Body of pancreas (tissue), 4 donors: ENCODE measurements around the gene TAF5L. TPM values are rescaled to one million over a fixed set of nuclear protein-coding genes. Genes with fewer than 3 reads are reported as not detected.
"Not testable (repeated sequence)": the region's sequence is repeated elsewhere in the genome, so short reads cannot be mapped to it uniquely, and the experiment has no call there.

Experiments
- ATAC-seq: fragments of 150-250 bp; one replicate; pipeline ENCODE4 v1.9.1; 2016
- DNase-seq, 4 donors: peaks; one replicate each; pipeline ENCODE4 v3.0.0-alpha.2; 2019
- H3K27ac ChIP-seq, 4 donors: fragments of 200-600 bp; sonication (generic); 1 replicate in 3 of 4; 2 replicates in 1 of 4; pipeline versions ENCODE4 v1.5.1 to v1.6.1; 2016 to 2019; ENCODE audit warnings: mild to moderate bottlenecking in 1 of 4, mixed read lengths in 1 of 4, moderate library complexity in 1 of 4
- H3K27me3 ChIP-seq, 2 donors: fragments of 200-600 bp; sonication (generic); one replicate each; pipeline ENCODE4 v1.6.0; 2016; ENCODE audit warnings: mild to moderate bottlenecking in 1 of 2
- H3K36me3 ChIP-seq, 2 donors: fragments of 200-600 bp; sonication (generic); replicated peaks in 1 of 2; 2 replicates each; pipeline ENCODE4 v1.5.1; 2016; ENCODE audit warnings: low read depth in 2 of 2; ENCODE audit not compliant: insufficient read depth in 1 of 2
- H3K4me1 ChIP-seq: fragments of 200-600 bp; sonication (generic); one replicate; pipeline ENCODE4 v1.6.0; 2016
- H3K4me3 ChIP-seq, 2 donors: fragments of 200-600 bp; sonication (generic); 1 replicate in 1 of 2; 2 replicates in 1 of 2; pipeline ENCODE4 v1.5.1; 2016 to 2019
- H3K9me3 ChIP-seq, 3 donors: fragments of 200-600 bp; sonication (generic); 1 replicate in 2 of 3; 2 replicates in 1 of 3; pipeline ENCODE4 v1.5.1; 2016
- CTCF ChIP-seq, 7 experiments: fragments of 450-650 bp in 4 of 7; fragments of 200-600 bp in 3 of 7; sonication (generic) in 3 of 7; IDR thresholded peaks; one replicate each; pipeline ENCODE4 v1.5.1; 2016 to 2019; ENCODE audit warnings: antibody characterized with exemption in 7 of 7
- POLR2A ChIP-seq, 3 donors: fragments of 450-650 bp; IDR thresholded peaks; one replicate each; pipeline ENCODE4 v1.6.1; 2016; ENCODE audit warnings: antibody characterized with exemption in 3 of 3, mild to moderate bottlenecking in 2 of 3
- WGBS, 2 donors: methylation state at CpG; one replicate each; pipeline ENCODE4 v1.1.5; 2017; 5-methylcytosine and 5-hydroxymethylcytosine counted together
- intact Hi-C: fragments of 100-400 bp; cut with DNase I; formaldehyde crosslinking; loops from one replicate; pipeline ENCODE4 v1.15.1; 2023
- total RNA-seq, 2 donors: library from RNA; depleted of rRNA; stranded (reverse); fragments of >200 nt; gene quantifications; one replicate each; pipeline ENCODE4 v1.1.0, GENCODE V29; 2016

The TAF5L gene
- total RNA-seq, 2 donors from 2014 or later, result 4.6 to 6.2 TPM

GRCh38 chr1:229623225-229623624, 2.7 kb downstream of the TAF5L start:
- Histone ChIP-seq H3K9me3 (no peaks in the 10 kb centered on the region), H3K27ac (no peak overlapping the region), H3K27me3 (no peaks in the 10 kb centered on the region)

GRCh38 chr1:229622641-229623120, 3.2 kb downstream of the TAF5L start:
- peaks cover 28% of the 10 kb centered on the region for H3K4me1 ChIP-seq
- intact Hi-C loops, result loop anchor here (10.0 kb wide), 1 partner anchor 58 kb away; no protein-coding TSS in a partner anchor
- 62 to 68% methylated on average over 10 of the region's 10 CpGs for WGBS, 2 donors
- not testable (repeated sequence) for H3K9me3 ChIP-seq, ATAC-seq, H3K27ac ChIP-seq, DNase-seq, H3K36me3 ChIP-seq, H3K27me3 ChIP-seq, H3K4me3 ChIP-seq

More at GRCh38 chr1:229623225-229623624, 2.7 kb downstream of the TAF5L start:
- no peak for ATAC-seq
- no peak overlapping the region for H3K4me3 ChIP-seq
- no peak for TF ChIP-seq CTCF (IDR thresholded peaks at IDR 0.05)
- TF ChIP-seq POLR2A (IDR thresholded peaks at IDR 0.05), result no peak
- DNase-seq, result no peak
- whole genome bisulfite sequencing, 2 donors, result 85 to 95% methylated on average over 5 of the region's 5 CpGs
- intact Hi-C loops, result loop anchor here (10.0 kb wide), 1 partner anchor 58 kb away; no protein-coding TSS in a partner anchor
- H3K4me1 ChIP-seq, result peaks cover 28% of the 10 kb centered on the region
- H3K36me3 ChIP-seq, result no peaks in the 10 kb centered on the region

- intact Hi-C loops, result loop anchor here (10.0 kb wide), 1 partner anchor 57 kb away; no protein-coding TSS in a partner anchor
- no peak for TF ChIP-seq CTCF (IDR thresholded peaks at IDR 0.05)
- no peak for TF ChIP-seq POLR2A (IDR thresholded peaks at IDR 0.05)
- DNase-seq, result no peak
Observed at GRCh38 chr1:229621663-229622062, 4.3 kb downstream of the TAF5L start.

GRCh38 chr1:229620876-229621275, 5.0 kb downstream of the TAF5L start:
- TF ChIP-seq CTCF (IDR thresholded peaks at IDR 0.05) (no peak), POLR2A (IDR thresholded peaks at IDR 0.05) (no peak)
- ATAC-seq (no peak), DNase-seq (peak in 1 of 4 donors; percentile 34)
- no peaks in the 10 kb centered on the region for H3K36me3 ChIP-seq
- intact Hi-C loops, result loop anchor here (10.0 kb wide), 1 partner anchor 56 kb away; no protein-coding TSS in a partner anchor
- H3K27me3 ChIP-seq, result no peaks in the 10 kb centered on the region
- peaks cover 17% of the 10 kb centered on the region for H3K4me1 ChIP-seq
- WGBS, 2 donors, result 78 to 80% methylated on average over 3 of the region's 3 CpGs
- H3K9me3 ChIP-seq, result no peaks in the 10 kb centered on the region
- H3K4me3 ChIP-seq, result no peak overlapping the region
- no peak overlapping the region for H3K27ac ChIP-seq

More at GRCh38 chr1:229621663-229622062, 4.3 kb downstream of the TAF5L start:
- Histone ChIP-seq H3K9me3 (no peaks in the 10 kb centered on the region), H3K4me1 (peaks cover 18% of the 10 kb centered on the region), H3K27ac (no peak overlapping the region), H3K36me3 (no peaks in the 10 kb centered on the region), H3K27me3 (no peaks in the 10 kb centered on the region), H3K4me3 (no peak overlapping the region)
- 92 to 94% methylated on average over 2 of the region's 2 CpGs for WGBS, 2 donors
- ATAC-seq, result no peak

- peaks cover 15% of the 10 kb centered on the region for H3K4me1 ChIP-seq
Observed at GRCh38 chr1:229619614-229620013, 6.3 kb downstream of the TAF5L start.

More at GRCh38 chr1:229619614-229620013, 6.3 kb downstream of the TAF5L start:
- Histone ChIP-seq H3K4me3 (no peak overlapping the region), H3K27ac (no peak overlapping the region), H3K36me3 (no peaks in the 10 kb centered on the region), H3K9me3 (no peaks in the 10 kb centered on the region), H3K27me3 (no peaks in the 10 kb centered on the region)
- TF ChIP-seq CTCF (IDR thresholded peaks at IDR 0.05) (no peak), POLR2A (IDR thresholded peaks at IDR 0.05) (no peak)
- ATAC-seq (no peak), DNase-seq (no peak)
- intact Hi-C loops, result loop anchor here (10.0 kb wide), 1 partner anchor 55 kb away; no protein-coding TSS in a partner anchor
- 90 to 97% methylated on average over 5 of the region's 5 CpGs for WGBS, 2 donors
